HG03521 (cell line): ENCODE data around the gene GSX1.

Source experiments
- ATAC-seq: cut with Tn5 transposase; IDR thresholded peaks from one replicate; pipeline ENCODE4 v1.9.1; 2021; ENCODE audit warnings: mild to moderate bottlenecking, moderate library complexity; ENCODE audit not compliant: unreplicated experiment

Gene GSX1

GRCh38 chr13:27826379-27827353 lies 34.4 kb downstream of the GSX1 start:
- ATAC-seq = no peak

GRCh38 chr13:27827646-27828045 lies 35.4 kb downstream of the GSX1 start:
- ATAC-seq = no peak

GRCh38 chr13:27830010-27830409 lies 37.7 kb downstream of the GSX1 start:
- ATAC-seq = no peak

GRCh38 chr13:27833206-27833605 lies 40.9 kb downstream of the GSX1 start:
- ATAC-seq = no peak

- ATAC-seq = no peak
These were observed 41.8 kb downstream of the GSX1 start for GRCh38 chr13:27834095-27834494.

GRCh38 chr13:27835799-27836198 lies 43.5 kb downstream of the GSX1 start:
- ATAC-seq = no peak

GRCh38 chr13:27839809-27840467 lies 47.7 kb downstream of the GSX1 start:
- ATAC-seq = no peak

- no peak for ATAC-seq
These were observed 50.3 kb downstream of the GSX1 start for GRCh38 chr13:27842571-27842970.
